ENCODE measurements around the gene CSTPP1.
"Not testable (repeated sequence)": the region's sequence is repeated elsewhere in the genome, so short reads cannot be mapped to it uniquely, and the experiment has no call there.

GRCh38 chr11:47191137-47191536 is 254.6 kb downstream of the CSTPP1 start:
- TF ChIP-seq EZH2 (IDR thresholded peaks at IDR 0.05; ENCODE audit: borderline replicate concordance, low read length); CTCF (IDR thresholded peaks at IDR 0.05; ENCODE audit: low read length): not testable (repeated sequence)

Data from OCI-LY1 (cell line).